UCSD-AML1 (cell line): Measurements from ENCODE around the gene TMPO.
"Not testable (repeated sequence)": the region's sequence is repeated elsewhere in the genome, so short reads cannot be mapped to it uniquely, and the experiment has no call there.

ENCODE experiments used
- DNase-seq: peaks from one replicate; lab custom pipeline; 2025; ENCODE audit not compliant: unreplicated experiment; lab: John Stamatoyannopoulos, UW

The TMPO gene

DNA sequence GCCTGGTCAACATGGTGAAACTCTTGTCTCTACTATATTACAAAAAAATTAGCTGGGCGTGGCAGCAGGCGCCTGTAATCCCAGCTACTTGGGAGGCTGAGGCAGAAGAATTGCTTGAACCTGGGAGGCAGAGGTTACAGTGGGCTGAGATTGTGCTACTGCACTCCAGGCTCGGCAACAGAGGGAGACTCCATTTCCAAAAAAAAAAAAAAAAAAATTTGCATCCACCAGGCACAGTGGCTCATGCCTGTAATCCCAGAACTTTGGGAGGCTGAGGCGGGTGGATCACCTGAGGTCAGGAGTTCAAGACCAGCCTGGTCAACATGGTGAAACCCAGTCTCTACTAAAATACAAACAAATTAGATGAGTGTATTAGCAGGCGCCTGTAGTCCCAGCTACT lies 3.6 kb upstream of the TMPO start:
- DNase-seq = not testable (repeated sequence)

DNA sequence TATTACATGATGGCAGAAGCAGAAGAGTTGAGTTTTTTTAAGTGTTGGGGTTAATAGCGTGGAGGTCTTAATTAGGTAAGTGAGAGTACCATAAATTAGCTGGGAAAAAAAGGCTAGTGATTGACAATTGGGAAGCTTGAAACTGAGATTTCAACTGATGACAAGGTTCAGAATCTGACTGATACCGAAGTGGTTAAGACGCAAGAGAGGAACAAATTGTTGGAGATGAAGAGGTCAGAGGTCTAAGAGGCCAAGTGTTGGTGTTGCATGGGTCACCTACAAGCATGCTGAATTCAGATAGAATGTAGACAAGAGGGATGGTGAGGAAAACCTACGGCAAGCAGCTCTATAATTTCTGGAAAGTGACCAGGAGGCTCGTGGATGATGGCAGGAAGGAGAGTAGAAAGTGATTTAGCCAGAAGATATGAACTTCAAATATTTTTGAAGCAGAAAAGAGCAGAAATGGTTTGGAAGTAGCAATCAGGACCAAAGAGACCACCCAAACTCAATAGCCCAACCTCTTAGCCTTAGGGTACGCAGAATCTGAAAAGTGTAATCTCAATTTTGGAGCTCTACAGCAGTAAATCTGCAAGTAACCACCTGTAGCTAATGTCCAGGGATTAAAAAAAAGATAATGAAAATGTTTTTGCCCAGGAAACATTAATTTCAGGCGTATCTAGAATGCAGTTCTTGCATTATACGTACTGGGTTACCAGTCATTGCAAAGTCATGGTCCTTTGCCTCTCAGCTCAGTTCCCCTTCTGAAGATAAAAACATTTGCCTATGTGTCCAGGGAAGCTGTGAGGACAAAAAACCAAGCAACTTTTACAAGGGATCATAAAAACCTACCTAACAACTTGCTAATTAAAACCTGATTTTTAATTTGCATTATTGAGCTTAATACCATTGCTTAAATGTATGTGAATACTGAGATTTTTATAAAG lies 1.7 kb upstream of the TMPO start:
- DNase-seq = no peak

DNA sequence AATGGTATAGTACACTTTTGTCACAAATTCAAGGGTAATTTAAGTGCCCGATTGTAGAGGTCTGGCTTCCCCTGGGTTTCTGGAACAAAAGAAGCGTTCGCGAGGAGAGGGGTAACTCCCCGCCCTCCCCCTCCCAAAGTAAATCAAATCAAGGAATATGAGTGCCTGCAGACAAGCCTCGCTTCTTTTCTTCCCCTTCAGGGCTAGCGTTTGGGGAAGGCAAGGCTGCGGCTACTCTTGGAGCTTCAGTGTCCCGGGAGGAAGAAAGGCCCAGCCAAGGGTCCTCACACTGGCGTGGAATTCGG lies 456 bp upstream of the TMPO start:
- no peak for DNase-seq

DNA sequence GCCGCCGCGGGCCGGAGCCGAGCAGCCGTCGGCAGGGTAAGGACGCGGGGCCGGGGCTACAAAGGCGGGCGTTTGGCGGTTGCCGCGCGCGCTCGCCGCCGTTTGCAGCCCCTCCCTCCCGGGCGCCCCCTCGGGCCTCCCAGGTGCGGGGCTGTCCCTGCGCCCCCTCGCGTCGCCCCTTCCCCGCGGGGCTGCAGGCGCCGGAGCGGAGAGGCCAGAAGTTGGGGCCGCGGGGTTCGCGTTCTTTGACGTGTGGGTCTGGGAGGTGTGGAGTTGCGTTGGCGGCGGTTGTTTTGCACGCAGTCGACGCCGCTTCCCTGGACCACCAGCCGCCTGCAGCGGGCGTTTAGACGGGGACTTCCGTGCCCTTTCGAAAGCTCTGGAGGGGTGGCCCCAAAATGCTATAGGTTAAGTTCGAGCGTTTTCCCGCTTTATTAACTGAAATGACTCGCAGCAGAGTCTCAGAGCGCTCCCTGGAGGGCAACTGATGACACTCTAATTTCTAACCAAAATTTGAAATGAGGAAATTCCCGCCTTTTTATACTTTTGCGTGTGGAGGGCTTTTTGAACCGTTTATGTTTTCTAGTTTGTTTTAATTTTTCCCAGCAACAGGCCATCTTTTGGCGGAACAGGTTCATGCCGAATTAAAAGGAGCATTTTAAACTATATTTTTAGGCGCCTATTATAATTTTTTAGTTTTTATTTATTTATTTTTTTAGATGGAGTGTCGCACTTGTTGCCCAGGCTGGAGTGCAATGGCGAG lies 902 bp downstream of the TMPO start:
- peak; percentile 67 for DNase-seq

DNA sequence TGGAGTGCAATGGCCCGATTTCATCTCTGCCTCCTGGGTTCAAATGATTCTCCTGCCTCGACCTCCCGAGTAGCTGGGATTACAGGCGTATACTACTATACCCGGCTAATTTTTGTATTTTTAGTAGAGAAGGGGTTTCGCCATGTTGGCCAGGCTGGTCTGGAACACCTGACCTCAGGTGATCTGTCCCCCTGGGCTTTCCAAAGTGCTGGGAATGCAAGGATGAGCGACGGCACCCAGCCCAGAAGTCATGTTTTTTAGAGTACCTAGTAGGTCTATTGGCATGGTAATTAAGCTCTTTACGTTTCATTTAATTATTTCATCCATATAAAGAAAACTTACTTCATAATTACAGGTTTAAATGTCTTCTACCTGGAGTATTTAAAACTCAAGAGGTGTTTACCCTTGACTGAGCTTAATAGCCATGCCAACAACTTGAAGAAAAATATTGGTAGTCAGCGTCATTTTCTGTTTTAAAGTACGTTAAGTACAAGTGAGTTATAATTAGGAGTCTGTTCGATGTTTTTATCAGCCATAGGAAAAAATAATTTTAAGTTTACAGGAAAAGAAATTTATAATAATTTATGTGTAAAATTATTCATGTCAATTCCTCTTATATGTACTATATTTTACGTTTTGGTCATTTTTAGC lies 4.0 kb downstream of the TMPO start:
- no peak for DNase-seq

DNA sequence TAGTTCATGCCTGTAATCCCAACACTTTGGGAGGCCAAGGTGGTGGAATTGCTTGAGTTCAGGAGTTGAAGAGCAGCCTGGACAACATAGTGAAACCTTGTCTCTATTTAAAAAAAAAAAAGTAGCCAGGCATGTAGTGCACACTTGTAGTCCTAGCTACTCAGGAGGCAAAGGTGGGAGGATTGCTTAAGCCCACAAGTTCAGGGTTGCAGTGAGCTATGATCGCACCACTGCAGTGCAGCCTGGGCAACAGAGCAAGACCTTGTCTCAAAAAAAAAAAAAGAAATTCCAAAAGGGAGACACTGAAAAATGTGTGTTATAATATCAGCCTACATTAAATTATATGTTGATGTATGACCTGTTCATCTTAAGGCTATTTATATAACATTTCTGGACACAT lies 14.7 kb downstream of the TMPO start:
- no peak for DNase-seq

DNA sequence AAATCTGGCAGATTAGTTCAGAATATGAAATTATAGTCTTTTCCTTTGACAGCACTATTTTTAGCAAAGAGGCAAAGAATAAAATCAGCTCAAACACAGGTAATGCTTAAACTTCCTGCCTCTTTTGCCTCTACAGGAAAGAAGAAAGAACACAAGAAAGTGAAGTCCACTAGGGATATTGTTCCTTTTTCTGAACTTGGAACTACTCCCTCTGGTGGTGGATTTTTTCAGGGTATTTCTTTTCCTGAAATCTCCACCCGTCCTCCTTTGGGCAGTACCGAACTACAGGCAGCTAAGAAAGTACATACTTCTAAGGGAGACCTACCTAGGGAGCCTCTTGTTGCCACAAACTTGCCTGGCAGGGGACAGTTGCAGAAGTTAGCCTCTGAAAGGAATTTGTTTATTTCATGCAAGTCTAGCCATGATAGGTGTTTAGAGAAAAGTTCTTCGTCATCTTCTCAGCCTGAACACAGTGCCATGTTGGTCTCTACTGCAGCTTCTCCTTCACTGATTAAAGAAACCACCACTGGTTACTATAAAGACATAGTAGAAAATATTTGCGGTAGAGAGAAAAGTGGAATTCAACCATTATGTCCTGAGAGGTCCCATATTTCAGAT lies 17.4 kb downstream of the TMPO start:
- no peak for DNase-seq

DNA sequence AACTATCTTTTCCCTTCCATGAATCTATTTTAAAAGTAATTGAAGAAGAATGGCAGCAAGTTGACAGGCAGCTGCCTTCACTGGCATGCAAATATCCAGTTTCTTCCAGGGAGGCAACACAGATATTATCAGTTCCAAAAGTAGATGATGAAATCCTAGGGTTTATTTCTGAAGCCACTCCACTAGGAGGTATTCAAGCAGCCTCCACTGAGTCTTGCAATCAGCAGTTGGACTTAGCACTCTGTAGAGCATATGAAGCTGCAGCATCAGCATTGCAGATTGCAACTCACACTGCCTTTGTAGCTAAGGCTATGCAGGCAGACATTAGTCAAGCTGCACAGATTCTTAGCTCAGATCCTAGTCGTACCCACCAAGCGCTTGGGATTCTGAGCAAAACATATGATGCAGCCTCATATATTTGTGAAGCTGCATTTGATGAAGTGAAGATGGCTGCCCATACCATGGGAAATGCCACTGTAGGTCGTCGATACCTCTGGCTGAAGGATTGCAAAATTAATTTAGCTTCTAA lies 18.4 kb downstream of the TMPO start:
- no peak for DNase-seq

DNA sequence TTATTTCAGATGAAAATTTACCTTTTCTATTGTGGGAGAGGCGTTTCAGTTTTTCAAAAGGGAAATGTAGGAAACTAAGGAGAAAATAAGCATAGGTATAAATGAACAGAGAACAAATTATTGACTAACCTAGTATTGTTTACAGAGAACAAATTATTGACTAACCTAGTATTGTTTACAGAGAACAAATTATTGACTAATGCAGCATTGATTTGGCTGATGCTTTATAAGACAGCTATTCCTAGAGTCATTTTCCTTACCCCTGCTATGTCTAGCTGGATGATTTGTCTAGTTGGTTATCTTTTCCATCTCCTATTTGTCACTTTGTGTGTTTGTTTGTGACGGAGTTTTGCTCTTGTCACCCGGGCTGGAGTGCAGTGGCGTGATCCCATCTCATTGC lies 22.6 kb downstream of the TMPO start:
- no peak for DNase-seq

DNA sequence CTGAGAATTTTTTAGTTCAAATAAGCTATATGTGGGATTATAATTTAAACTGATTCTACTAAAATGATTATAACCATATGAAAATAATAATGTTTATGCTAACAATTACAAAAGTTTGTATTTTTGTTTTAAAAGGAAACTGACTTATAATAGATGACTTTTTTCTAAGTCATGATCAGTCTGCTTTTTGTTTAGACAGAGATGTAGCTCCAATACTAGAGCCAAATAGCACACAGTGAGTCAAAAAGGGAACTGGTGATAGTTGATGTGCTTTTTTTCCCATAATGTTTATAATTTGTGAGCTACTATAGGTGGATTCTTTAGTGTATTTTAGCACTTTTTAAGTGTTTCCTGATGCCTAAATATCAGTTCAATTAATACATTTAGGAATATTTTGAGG lies 28.3 kb downstream of the TMPO start:
- DNase-seq = no peak

DNA sequence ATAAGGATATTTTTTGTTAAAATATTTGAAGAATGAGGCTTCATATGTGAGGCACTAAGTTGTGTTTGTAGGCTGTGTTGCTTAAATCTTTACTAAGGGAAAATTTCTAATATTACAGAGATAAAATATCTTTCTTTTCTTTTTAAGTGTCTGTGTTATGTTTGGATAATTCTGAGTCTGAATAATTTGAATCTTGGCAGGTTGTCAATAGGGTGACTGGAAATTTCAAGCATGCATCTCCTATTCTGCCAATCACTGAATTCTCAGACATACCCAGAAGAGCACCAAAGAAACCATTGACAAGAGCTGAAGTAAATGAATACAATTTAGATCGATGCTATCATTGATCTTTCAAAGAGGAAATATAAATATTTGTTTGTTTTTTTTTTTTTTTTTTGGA lies 29.4 kb downstream of the TMPO start:
- no peak for DNase-seq

DNA sequence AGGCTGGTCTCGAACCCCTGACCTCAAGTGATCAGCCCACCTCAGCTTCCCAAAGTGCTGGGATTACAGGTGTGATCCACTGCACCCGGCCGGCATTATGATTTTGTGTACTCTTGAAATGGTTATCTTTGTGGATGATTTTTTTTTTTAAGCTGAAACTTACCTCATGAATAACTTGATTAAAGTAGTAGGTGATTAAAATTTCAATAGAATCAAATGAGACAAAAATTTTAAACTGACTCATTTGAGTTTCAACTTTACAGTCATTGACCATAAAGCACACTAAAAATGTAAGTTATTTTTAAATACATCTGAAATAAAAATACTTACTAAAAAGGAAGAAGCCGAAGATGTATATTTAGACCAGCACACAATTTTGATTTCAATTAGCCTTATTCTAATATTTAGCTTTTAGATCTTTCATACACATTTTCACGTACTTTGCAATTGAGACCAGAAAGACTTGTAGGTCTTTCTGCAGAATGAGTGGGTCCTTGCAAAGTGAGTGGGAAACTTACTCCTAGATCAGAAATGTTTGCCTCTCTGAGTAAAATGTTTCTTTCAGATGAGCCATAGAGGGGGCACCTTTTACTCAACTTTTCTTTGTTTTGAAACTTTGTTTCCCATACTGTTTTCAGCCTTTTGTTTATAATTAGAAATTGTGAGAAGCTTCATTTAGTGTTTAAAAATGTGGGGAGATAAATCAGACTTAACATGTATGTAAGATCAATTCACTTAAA lies 34.2 kb downstream of the TMPO start:
- DNase-seq = no peak

DNA sequence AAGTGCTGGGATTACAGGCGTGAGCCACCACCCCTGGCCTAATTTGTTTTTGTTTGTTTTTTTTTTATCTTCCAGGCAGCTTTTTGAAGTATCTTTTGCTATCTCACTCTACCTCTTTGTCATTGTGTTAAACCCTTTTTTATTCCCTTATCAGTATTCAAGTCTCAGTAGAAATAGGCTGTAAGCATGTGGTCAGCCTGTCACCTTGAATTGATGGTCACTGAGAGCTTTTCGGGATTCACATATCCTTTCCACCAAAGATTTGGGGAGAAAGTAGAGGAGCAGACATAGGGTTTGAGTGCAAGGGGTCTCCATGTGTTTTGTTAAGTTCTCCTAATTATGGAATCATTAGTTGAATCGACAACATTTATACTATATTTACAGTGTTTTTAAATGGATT lies 36.4 kb downstream of the TMPO start:
- DNase-seq = no peak

DNA sequence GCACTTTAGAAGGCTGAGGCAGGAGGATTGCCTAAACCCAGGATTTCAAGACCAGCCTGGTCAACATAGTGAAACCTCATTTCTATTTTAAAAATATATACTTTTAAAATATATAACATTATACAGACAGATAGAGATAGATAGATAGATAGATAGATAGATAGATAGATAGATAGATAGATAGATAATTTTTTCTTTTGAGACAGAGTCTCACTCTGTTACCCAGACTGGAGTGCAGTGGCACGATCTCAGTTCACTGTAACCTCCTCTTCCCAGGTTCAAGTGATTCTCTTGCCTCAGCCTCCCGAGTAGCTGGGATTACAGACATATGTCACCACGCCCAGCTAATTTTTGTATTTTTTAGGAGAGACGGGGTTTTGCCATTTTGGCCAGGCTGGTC lies 42.7 kb downstream of the TMPO start:
- DNase-seq = not testable (repeated sequence)

DNA sequence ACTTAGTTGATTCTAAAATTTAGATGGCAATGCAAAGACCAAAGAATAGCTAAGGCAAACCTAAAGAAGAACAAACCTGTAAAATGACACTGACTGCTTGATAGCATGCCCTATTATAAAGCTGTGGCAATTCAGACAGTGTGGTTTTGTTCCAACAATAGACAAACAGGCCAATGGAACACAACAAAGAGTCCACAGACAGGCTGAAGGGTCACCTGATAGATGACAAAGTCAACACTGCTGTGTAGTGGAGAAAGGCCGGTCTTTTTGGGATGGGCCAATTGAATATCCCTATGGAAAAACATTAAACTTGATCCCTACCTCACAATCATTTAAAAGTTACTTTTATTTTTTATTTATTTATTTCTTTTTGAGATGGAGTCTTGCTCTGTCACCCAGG lies 44.3 kb downstream of the TMPO start:
- DNase-seq = no peak

DNA sequence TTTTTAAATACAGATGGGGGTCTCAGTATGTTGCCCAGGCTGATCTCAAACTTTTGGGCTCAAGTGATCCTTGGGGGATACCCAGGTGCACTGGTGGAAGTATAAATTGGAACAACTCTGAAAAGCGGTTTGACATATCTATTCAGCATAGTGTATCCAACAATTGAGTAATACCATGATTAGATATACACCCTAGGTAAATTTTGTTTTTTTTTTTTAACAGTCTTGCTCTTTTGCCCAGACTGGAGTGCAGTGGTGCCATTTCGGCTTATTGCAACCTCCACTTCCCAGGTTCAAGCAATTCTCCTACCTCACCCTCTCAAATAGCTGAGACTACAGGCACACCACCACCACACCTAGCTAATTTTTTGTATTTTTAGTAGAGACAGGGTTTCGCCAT lies 46.5 kb downstream of the TMPO start:
- DNase-seq = no peak

DNA sequence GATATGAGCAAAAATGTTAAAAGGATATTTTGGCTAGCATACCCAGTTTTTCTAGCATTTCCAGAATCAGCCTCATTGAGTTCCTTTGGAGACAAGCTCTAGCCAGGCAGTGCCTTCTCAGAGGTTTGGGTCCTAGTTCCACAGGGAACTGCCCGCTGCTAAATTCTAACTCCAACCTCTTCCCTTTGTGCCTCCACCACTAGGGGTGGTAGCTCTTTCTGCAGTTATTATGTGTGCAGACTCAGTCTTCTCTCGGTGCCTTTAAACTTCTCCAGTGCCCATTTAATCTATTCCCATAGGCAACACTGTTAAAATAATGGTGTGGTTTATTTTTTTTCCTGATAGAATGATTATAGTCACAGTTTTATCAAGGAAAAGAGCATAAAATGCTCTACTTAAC lies 56.6 kb downstream of the TMPO start:
- DNase-seq = no peak

DNA sequence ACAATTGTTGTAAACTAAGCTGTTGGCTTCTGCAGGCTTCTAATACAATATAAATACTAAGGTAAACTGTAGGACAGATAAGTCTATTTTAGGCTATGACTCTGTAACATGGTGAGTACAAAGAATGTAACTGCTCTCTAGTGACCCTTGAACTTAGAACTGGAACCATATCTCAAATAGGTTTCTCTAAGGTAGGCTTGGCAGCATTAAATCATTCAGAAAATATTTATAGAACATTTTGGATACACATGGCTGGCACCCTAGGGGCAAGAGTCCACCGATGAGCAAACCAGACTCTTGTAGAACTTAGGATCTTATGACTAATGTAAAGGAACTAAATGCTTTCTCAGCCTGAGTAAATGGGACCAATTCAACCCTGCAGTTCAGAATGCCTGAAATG lies 58.7 kb downstream of the TMPO start:
- DNase-seq = no peak

DNA sequence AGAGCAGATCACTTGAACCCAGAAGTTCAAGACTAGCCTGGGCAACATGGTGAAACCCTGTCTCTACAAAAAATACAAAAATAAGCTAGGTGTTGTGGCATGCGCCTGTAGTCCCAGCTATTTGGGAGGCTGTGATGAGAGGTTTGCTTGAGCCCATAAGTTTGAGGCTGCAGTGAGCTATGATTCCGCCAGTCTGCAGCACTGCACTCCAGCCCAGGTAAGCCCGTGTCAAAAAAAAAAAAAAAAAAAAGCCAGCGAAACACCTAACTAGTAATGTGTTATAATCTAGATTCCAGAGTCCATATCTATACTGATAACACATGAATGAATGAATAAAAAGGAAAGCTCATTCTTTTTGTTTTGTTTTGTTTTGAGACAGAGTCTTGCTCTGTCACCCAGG lies 59.6 kb downstream of the TMPO start:
- DNase-seq = no peak

DNA sequence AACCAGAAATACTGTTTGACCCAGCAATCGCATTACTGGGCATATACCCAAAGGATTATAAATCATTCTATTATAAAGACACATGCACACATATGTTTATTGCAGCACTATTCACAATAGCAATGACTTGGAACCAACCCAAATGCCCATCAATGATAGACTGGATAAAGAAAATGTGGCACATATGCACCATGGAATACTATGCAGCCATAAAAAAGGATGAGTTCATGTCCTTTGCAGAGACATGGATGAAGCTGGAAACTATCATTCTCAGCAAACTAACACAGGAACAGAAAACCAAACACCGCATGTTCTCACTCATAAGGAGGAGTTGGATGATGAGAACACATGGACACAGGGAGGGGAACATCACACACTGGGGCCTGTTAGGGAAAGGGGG lies 61.4 kb downstream of the TMPO start:
- DNase-seq = not testable (repeated sequence)

DNA sequence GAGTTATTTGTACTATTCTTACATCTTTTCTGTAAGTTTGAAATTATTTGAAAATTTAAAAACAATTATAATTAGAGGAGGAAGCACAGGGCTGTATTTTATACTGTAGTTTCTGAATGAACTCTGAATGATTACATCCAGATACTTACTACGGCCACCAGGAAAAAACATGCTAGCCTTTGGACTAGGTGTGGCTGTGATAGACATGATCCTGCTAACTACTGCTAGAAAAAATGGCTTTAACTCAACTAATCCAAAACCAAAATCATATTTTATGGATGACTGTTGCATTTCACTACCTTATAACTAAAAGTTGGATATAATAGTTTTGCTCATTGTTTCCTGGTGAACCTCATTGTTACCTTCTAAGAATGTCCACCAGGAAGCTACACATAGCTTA lies 63.0 kb downstream of the TMPO start:
- DNase-seq = no peak
